D721Med (cell line): ENCODE measurements around the gene TMEM61.

ENCODE experiments used
- DNase-seq: peaks from one replicate; pipeline ENCODE4 v3.0.0; 2011; ENCODE audit warnings: low spot score; ENCODE audit not compliant: insufficient read length
- FAIRE-seq: peaks from 2 replicates; lab custom pipeline; 2011; peaks lifted over from hg19 to GRCh38; lab: Jason Lieb, UNC
- CTCF ChIP-seq: IDR thresholded peaks from 2 replicates; pipeline ENCODE4 v1.5.1; 2012; ENCODE audit warnings: mild to moderate bottlenecking, control low read depth; ENCODE audit not compliant: insufficient read depth; ENCODE audit errors: missing control alignments

Gene TMEM61

GRCh38 chr1:55039342-55040082 is 59.1 kb downstream of the TMEM61 start, which contains the start of gene PCSK9:
PCSK9 (plus strand) TSS chr1:55039548; CDS start chr1:55039838, 290 bp downstream.
- no peak for FAIRE-seq
- no peak for DNase-seq
- no peak for TF ChIP-seq CTCF

DNA sequence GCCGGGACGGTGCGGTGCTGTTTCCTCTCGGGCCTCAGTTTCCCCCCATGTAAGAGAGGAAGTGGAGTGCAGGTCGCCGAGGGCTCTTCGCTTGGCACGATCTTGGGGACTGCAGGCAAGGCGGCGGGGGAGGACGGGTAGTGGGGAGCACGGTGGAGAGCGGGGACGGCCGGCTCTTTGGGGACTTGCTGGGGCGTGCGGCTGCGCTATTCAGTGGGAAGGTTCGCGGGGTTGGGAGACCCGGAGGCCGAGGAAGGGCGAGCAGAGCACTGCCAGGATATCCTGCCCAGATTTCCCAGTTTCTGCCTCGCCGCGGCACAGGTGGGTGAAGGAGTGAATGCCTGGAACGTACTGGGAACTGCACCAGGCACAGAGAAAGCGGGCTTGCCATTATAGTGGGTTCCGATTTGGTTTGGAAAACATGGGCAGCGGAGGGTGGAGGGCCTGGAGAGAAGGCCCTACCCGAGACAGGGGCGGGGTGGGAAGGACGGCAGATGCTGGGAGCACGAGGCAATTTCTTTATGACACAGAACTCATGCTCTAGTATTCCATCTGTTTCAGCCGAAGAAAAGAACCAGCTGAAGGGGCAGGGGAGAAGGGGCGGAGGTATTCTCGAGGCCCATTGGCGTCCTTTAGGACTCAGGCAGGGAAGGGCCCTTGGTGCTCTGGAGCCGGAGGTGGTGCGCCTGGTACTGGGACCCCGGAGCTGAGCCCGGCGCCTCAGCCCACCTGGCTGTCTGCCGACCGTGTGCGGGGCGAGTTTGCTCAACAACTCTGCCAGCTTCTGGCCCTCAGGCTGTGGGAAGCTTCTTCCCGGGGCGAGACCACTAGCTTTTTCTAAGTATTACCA is 59.9 kb downstream of the TMEM61 start:
- no peak for FAIRE-seq
- no peak for DNase-seq
- no peak for TF ChIP-seq CTCF

DNA sequence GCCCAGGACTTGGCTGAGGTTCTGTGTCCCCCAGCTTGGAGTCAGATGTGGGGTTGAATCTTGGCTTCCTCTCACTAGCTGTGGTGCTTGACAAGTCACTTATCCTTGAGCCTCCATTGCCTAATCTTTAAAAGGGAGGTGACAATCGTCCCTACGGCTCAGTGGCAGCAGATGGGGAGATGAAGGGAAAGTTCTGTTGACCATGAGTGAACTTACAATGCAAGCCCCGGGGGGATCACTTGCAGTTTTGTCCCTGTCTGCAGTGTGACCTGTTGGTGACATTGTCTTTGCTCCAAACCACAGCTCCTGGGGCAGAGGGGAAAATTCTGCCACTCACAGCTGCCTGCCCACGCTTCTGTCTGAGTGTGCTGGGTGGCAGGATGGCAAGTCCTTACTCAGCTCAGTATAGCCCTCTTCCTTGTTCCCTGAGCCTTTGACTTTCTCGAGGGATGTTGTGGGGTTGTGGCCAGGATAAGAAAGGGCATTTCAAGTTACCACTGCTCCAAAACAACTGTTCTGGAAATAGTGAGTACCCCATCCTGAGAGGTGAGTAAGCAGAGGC is 60.6 kb downstream of the TMEM61 start:
- no peak for DNase-seq
- TF ChIP-seq CTCF, result no peak
- no peak for FAIRE-seq

GRCh38 chr1:55041613-55042012 is 61.2 kb downstream of the TMEM61 start:
- DNase-seq (no peak), FAIRE-seq (no peak)
- no peak for TF ChIP-seq CTCF
